ENCODE results near the gene BAIAP2L1. TPM values are rescaled to one million over a fixed set of nuclear protein-coding genes. Genes with fewer than 3 reads are reported as not detected.

The BAIAP2L1 gene
- polyA plus RNA-seq, 1 donor: 7.6 TPM

- no peak for DNase-seq
Observed at GRCh38 chr7:98265841-98266271, 135.0 kb downstream of the BAIAP2L1 start.

DNA sequence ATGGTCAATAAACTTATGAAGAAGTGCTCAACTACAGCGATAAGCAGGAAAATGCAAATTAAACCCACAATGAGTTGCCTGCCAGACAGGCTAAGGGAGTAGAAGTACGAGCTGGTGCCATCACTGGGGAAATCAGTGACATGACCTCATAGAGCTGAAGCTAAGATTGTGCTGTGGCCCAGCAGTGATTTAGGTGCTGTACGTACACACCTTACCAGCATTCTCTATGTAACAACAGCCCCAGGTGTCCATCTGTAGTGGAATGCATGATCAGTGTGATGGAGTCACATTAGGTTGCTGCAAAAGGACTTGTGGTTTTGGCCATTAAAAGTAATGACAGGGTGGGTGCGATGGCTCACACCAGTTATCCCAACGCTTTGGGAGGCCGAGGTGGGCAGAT lies 143.2 kb downstream of the BAIAP2L1 start:
- no peak for DNase-seq

DNA sequence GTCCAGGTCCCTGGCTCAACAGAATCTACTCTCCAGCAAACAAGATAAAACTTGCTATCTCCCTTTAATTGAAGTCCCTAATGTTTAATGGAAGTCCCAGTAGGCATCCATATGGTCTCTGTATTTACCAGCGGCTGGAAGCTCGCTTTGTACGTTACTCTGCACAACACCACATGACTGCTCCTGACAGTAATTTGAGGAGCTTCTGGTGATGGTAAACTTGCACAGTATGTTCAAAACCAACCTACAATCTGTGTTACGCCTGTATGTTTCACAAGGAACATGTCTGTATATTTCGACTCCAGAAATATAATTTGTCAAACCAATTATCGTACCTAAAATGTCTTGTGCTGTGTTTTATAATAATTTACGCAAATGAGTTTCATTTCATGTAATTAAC lies 144.5 kb downstream of the BAIAP2L1 start:
- DNase-seq: no peak

DNA sequence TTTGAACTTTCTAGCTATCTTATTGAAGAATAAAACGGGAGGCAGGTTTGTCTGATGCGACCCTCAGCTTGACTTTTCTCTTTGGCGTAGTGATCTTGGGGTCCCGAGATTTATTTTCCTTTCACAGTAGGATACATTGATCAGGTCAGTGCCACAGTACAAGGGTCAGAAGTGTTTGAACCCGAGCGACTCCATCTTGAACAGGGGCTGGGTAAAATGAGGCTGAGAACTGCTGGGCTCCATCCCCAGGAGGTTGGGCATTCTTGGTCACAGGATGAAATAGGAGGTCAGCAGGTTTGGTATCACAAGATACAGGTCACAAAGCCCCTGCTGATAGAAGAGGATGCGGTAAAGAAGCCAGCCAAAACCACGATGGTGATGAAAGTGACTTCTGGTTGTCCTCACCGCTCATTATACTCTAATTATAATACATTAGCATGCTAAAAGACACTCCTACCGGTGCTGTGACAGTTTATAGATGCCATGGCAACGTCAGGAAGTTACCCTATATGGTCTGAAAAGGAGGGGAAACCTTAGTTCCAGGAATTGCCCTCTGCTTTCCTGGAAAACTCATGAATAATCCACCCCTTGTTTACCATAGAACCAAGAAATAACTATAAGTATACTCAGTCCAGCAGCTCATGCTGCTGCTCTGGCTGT lies 145.8 kb downstream of the BAIAP2L1 start:
- DNase-seq: no peak

DNA sequence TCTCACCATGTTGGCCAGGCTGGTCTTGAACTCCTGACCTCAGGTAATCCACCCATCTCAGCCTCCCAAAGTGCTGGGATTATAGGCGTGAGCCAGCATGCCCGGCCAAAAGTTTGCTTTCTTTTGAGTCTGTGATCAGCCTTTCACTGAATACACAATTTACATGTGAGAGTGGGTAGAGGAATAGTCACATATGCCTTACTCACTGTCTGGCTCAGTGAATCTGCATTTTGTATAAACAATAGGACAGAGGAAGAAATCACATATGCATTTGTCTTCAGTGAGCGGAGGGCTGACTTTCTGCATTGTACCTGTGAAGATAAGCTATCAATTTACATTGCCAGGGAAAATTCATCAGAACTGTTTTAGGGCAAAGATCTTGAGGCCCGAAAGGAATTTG lies 146.4 kb downstream of the BAIAP2L1 start:
- DNase-seq: no peak

GRCh38 chr7:98252425-98253054 lies 148.3 kb downstream of the BAIAP2L1 start:
- peak; percentile 19 for DNase-seq

DNA sequence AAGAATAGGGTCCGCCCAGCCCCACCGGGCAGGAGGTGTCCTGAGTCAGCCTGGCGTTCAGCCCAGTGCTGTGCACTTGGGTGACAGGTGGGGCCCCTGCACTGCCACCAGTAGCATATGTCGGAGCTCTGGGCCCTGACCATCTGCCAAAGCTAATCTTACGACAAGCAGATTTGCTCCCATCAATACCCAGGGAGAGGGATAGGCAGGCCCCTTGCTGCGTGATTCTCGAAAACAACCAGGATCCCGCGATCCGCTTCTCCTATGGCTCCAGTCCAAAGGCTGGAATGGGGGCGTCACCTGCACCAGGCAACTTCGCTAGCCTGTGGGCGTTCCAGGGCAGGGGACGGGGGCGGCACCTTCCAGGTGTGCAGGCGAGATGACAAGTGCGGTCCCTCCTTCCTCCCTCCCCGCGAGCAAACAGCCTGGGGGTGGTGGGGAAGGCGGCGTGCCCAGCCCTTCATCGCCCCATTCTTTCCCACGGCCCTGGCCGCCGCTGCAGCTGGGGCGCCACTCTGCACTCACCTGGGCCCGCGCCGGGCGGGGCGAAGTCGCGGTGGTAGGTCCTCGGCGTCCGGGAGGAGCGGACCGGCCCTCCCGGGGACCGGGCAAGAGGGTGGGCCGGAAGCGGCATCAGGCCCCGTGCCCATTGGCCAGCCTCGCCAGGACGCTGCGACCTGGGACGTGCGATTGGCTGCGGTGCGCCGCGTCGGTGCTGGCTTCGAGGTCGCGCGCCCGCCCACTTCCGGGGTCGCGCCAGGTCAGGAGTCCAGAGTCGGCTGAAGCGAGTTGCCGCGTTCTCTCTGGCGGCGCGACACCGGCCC lies 149.1 kb downstream of the BAIAP2L1 start, which contains the start of gene TECPR1:
TSS of gene TECPR1 (minus strand) at position 632 of the 824 bp plus-strand sequence. CDS start 6,086 bp downstream, outside the sequence.
- DNase-seq: peak; percentile 93

DNA sequence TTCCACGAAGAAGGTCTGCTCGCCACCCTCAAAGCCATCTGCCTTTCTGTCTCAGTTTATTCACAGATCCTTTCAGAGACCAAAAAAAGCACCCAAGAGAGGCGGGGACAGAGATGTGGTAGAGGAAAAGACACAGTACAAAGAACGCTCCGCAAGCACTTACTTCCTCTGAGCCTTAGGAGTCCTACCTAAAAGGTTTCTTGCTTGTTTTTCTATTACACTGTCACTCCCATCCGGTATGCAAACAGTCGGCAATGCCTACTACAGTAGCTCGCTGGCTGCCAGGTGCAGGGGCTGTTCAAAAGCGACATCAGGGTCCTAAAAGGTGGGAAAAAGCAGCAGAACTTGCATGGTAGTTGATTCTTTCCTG lies 149.7 kb downstream of the BAIAP2L1 start:
- DNase-seq: no peak

- no peak for DNase-seq
Observed at GRCh38 chr7:98250789-98251188, 150.1 kb downstream of the BAIAP2L1 start.

DNA sequence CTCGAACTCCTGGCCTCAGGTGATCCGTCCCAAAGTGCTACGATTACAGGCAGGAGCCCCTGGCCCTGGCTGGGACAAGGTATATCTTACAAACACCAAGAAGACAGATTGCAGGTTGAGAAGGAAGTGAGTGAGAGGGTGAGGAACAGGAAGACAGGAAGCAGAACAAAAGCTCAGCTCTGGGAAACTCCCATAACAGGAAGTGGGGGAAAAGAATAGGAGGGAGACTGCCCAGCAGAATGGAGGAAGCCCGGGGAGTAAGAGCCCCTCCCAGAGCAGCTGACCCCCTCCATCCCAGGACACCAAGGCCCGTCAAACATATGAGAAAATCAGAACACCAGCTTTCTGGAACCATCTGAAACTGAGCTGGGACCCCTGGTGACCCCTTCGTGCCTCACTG lies 151.8 kb downstream of the BAIAP2L1 start:
- DNase-seq: no peak

- no peak for DNase-seq
Observed at GRCh38 chr7:98248156-98248555, 152.7 kb downstream of the BAIAP2L1 start.

GRCh38 chr7:98244871-98245270 lies 156.0 kb downstream of the BAIAP2L1 start:
- DNase-seq: no peak

DNA sequence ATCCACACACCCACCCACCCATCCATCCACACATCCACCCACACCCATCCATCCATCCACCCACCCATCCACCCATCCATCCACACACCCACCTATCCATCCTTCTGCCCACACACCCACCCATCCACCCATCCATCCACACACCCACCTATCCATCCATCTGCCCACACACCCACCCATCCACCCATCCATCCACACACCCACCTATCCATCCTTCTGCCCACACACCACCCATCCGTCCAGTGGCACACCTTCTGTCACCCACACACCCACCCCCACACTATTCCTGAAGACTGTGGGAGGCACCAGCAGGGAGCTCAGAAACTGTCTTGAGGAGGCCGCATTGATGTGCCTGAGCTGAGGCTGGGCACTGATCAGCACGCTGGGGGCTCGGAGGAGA lies 158.0 kb downstream of the BAIAP2L1 start:
- DNase-seq: no peak

DNA sequence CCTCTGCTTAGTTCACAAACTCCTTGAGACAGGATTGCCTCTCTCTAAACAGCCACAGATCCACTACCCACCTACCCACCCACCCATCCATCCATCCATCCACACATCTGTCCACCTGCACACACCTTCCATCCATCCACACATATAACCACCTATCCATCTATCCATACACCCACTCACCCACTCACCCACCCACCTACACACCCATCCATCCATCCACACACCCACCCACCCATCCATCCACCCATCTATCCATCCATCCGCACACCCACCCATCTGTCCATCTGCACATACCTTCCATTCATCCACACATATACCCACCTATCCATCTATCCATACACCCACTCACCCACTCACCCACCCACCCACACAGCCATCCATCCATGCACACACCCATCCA lies 158.5 kb downstream of the BAIAP2L1 start:
- DNase-seq: no peak

DNA sequence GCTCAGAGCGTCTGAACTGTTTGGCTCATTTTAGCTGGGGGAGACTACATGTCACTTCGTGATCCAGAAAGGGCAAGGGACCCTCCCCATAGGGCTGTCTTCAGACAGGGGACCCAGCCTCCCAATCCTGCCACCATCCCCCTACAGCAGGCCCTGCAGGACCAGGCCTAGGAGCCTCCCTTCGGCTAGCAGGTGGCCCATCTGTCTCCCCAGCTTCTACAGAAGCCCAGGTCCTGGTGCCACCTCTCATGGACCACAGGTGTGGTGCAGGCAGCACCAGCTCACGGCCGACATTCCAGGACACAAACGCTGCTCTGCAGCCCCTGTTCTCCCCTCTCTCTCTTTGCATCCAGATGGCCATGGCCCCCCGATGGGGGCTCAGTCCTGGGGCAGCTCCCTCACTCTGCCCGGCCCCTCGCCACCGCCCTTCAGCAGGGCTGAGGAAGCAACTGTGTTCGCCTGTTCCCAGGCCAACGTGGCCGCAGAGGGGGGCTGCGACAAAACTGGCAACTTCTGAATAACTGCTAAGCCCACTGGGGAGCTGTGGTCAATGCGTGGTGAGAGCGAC lies 159.1 kb downstream of the BAIAP2L1 start:
- no peak for DNase-seq

Other genes starting within 250 kb of the BAIAP2L1 start
- 0.37 TPM for gene BHLHA15, start 189.7 kb downstream of the BAIAP2L1 start, polyA plus RNA-seq (ENCODE audit: insufficient read length)
- gene TECPR1, start 148.9 kb downstream of the BAIAP2L1 start, polyA plus RNA-seq (ENCODE audit: insufficient read length): 33.3 TPM
- gene BRI3, start 119.4 kb downstream of the BAIAP2L1 start, polyA plus RNA-seq (ENCODE audit: insufficient read length): 98.3 TPM
- 6.9 TPM for gene NPTX2, start 216.2 kb upstream of the BAIAP2L1 start, polyA plus RNA-seq (ENCODE audit: insufficient read length)